Measurements from ENCODE around the gene SLC9A2. TPM values are rescaled to one million over a fixed set of nuclear protein-coding genes. Genes with fewer than 3 reads are reported as not detected.

SLC9A2 gene
- total and polyA plus RNA-seq, 2 of the 13 experiments (the other 11 are each of a cell fraction or from before 2014, with no cell fraction given) = 0.02 TPM; not detected in 1

GRCh38 chr2:102708847-102709559 is 89.7 kb downstream of the SLC9A2 start (continued):
- TF ChIP-seq ZNF770 (CRISPR knock-in tag; IDR thresholded peaks at IDR 0.05) (peak; percentile 55; the same call in 1 of the 2 replicates), EED (CRISPR knock-in tag; IDR thresholded peaks at IDR 0.05) (no peak), RARG (CRISPR knock-in tag; IDR thresholded peaks at IDR 0.05; ENCODE audit: low read depth) (no peak), ZNF160 (CRISPR knock-in tag; IDR thresholded peaks at IDR 0.05) (no peak), ZSCAN22 (CRISPR knock-in tag; IDR thresholded peaks at IDR 0.05) (no peak), BRCA1 (CRISPR knock-in tag; IDR thresholded peaks at IDR 0.05) (no peak), ZNF619 (CRISPR knock-in tag; IDR thresholded peaks at IDR 0.05) (no peak), FOXM1 (CRISPR knock-in tag; IDR thresholded peaks at IDR 0.05) (no peak), TFAP4 (IDR thresholded peaks at IDR 0.05; ENCODE audit: borderline replicate concordance, low read depth) (peak; percentile 68; the same call in 1 of the 2 replicates), XBP1 (CRISPR knock-in tag; IDR thresholded peaks at IDR 0.05) (no peak), KMT2A (CRISPR knock-in tag; IDR thresholded peaks at IDR 0.05) (no peak), SYNCRIP (IDR thresholded peaks at IDR 0.05; ENCODE audit: insufficient read depth, low read depth, low read length) (no peak), SRF (IDR thresholded peaks at IDR 0.05; ENCODE audit: low read depth, low read length) (no peak), MEIS1 (CRISPR knock-in tag; IDR thresholded peaks at IDR 0.05; ENCODE audit: borderline replicate concordance) (no peak), ZNF670 (CRISPR knock-in tag; IDR thresholded peaks at IDR 0.05; ENCODE audit: borderline replicate concordance) (no peak), MED1 (CRISPR knock-in tag; IDR thresholded peaks at IDR 0.05) (no peak), DR1 (CRISPR knock-in tag; IDR thresholded peaks at IDR 0.05) (no peak), ZMYM2 (CRISPR knock-in tag; IDR thresholded peaks at IDR 0.05) (no peak), AKAP8 (CRISPR knock-in tag; IDR thresholded peaks at IDR 0.05) (no peak), TEAD3 (CRISPR knock-in tag; optimal IDR thresholded peaks at IDR 0.05; ENCODE audit: borderline replicate concordance) (peak; percentile 70), ZNF644 (CRISPR knock-in tag; IDR thresholded peaks at IDR 0.05; ENCODE audit: low read depth) (0 out of 2 replicates have a peak, but pooled peaks have one; percentile 56), REPIN1 (CRISPR knock-in tag; IDR thresholded peaks at IDR 0.05; ENCODE audit: borderline replicate concordance, low read depth) (no peak), HOMEZ (CRISPR knock-in tag; IDR thresholded peaks at IDR 0.05; ENCODE audit: low read depth) (peak; percentile 83; the same call in 1 of the 2 replicates), SALL1 (CRISPR knock-in tag; IDR thresholded peaks at IDR 0.05) (peak; percentile 44; the same call in 1 of the 2 replicates), HNRNPUL1 (IDR thresholded peaks at IDR 0.05; ENCODE audit: low read depth, low read length) (no peak), NFRKB (IDR thresholded peaks at IDR 0.05) (no peak), ZNF430 (CRISPR knock-in tag; IDR thresholded peaks at IDR 0.05) (no peak)
- TF ChIP-seq, protein P1, sequence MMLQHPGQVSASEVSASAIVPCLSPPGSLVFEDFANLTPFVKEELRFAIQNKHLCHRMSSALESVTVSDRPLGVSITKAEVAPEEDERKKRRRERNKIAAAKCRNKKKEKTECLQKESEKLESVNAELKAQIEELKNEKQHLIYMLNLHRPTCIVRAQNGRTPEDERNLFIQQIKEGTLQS (CRISPR knock-in tag; IDR thresholded peaks at IDR 0.05) = peak; percentile 78

Measured in HepG2 (cell line).